Choroid plexus epithelial cell (primary cell): ENCODE results near the gene NARS2.
"Not testable (repeated sequence)": the region's sequence is repeated elsewhere in the genome, so short reads cannot be mapped to it uniquely, and the experiment has no call there.

Experiments used
- DNase-seq: peaks from one replicate; pipeline ENCODE4 v3.0.0-alpha.2; 2010; ENCODE audit warnings: low read depth
- H3K4me3 ChIP-seq: 2 replicates; pipeline ENCODE4 v1.5.1; 2011; ENCODE audit warnings: low read depth, mild to moderate bottlenecking, control low read depth, low read length, moderate library complexity
- CTCF ChIP-seq: conservative IDR thresholded peaks from 2 replicates; pipeline ENCODE4 v1.5.1; 2011; ENCODE audit warnings: low read depth, mild to moderate bottlenecking, control low read depth, inconsistent platforms, low read length, moderate library complexity

Gene NARS2

GRCh38 chr11:78575478-78575877 is 814 bp upstream of the NARS2 start:
- TF ChIP-seq CTCF: no peak
- H3K4me3 ChIP-seq: peak overlapping the region; percentile 90
- no peak for DNase-seq

- H3K4me3 ChIP-seq: peak overlapping the region; percentile 90
- DNase-seq: no peak
- TF ChIP-seq CTCF: no peak
These were observed 983 bp downstream of the NARS2 start for GRCh38 chr11:78573681-78574080.

DNA sequence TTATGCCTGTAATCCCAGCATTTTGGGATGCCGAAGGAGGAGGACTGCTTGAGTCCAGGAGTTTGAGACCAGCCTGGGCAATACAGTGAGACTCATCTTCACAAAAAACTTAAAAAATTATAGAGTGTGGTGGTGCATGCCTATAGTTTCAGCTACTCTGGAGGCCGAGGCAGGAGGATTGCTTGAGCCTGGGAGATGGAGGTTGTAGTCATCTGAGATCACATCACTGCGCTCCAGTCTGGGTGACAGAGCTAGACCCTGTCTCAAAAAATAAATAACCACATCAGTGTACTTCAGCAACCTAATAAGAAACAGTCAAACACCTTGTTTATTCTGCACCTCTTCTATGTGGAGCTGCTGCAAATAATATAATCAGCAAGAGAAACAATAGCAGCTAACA is 1.4 kb downstream of the NARS2 start:
- DNase-seq: no peak
- TF ChIP-seq CTCF: no peak
- H3K4me3 ChIP-seq: no peak overlapping the region

GRCh38 chr11:78572394-78572793 is 2.3 kb downstream of the NARS2 start:
- no peak for DNase-seq
- H3K4me3 ChIP-seq: no peak overlapping the region
- TF ChIP-seq CTCF: no peak

- no peak for DNase-seq
- no peak for TF ChIP-seq CTCF
- H3K4me3 ChIP-seq: no peak overlapping the region
These were observed 4.6 kb downstream of the NARS2 start for GRCh38 chr11:78570031-78570430.

DNA sequence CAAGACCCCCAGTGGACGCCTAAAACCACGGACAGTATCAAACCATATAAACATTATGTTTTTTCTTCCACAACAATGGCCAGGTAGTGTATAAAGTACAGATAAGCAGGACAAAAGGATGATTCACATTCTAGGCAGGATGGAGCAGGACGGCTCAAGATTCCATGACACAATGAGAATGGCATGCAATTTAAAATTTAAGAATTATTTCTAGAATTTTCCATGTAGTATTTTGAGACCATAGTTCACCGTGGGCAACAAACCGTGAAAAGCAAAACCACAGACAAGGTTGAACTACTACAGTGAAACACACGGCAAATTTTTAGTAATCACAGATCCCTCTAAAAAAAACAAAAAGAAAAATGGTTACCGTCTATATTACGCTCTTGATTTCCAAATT is 7.5 kb downstream of the NARS2 start:
- H3K4me3 ChIP-seq: no peak overlapping the region
- peak; percentile 69 for DNase-seq
- no peak for TF ChIP-seq CTCF

DNA sequence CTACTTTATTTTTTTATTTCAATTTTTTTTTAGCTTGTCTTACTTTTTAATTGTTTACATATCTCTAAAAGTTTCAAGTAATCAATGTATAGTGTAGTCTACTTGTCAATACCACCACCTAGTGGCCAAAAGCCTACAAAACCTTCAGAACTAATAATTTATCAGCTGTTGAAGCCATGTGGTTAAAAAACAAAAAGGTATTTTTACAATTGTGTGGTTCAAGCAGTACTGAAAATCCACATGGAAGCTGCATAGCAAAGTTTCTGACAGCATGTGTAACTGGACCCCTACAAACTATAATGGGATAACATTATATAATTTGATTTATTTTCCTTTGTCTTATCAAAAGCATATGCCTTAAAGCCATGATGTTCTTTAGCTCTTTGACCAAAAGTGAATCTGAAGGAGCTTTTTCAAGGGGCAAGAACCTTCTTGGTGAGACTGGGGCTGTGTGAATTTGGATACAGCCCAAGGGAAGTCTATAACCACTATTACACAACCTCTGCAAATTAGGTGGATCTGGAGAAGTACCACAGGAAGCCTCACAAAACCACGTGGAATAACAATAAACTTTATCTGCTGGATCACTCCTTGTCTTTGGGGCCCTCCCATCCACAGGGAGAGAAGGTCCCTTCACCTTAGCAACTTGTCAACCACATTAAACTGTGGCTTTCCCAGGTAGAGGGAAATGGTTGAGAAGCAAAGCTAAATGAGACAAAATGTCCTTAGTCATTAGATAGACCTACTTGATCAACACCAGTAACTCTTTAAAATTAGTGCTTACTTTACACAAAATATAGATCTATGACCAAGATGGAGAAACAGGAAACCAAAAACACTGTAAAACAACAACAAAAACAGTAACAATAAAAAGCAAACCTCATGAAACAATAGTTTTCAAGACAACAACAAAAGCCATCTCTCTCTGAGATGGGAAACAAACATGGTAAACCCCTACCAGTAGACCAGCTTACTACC is 9.9 kb downstream of the NARS2 start:
- peak; percentile 54 for TF ChIP-seq CTCF
- DNase-seq: peak; percentile 84
- no peak overlapping the region for H3K4me3 ChIP-seq

DNA sequence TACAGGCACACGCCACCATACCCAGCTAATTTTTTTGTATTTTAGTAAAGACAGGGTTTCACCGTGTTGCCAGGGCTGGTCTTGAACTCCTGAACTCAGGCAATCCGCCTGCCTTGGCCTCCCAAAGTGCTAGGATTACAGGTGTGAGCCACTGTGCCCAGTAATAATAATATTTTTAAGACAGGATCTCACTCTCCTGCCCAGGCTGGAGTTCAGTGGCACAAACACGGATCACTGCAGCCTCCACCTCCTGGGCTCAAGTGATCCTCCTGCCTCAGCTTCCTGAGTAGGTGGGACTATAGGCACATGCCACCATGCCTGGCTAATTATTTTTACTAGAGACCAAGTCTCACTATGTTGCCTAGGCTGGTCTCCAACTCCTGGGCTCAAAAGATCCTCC is 10.6 kb downstream of the NARS2 start:
- DNase-seq, H3K4me3 ChIP-seq: not testable (repeated sequence)

GRCh38 chr11:78563090-78563489 is 11.6 kb downstream of the NARS2 start:
- H3K4me3 ChIP-seq: not testable (repeated sequence)

More at GRCh38 chr11:78563090-78563489, 11.6 kb downstream of the NARS2 start:
- DNase-seq: not testable (repeated sequence)
